ENCODE data around the gene SF3B3.
"Not testable (repeated sequence)": the region's sequence is repeated elsewhere in the genome, so short reads cannot be mapped to it uniquely, and the experiment has no call there.

Gene SF3B3

DNA sequence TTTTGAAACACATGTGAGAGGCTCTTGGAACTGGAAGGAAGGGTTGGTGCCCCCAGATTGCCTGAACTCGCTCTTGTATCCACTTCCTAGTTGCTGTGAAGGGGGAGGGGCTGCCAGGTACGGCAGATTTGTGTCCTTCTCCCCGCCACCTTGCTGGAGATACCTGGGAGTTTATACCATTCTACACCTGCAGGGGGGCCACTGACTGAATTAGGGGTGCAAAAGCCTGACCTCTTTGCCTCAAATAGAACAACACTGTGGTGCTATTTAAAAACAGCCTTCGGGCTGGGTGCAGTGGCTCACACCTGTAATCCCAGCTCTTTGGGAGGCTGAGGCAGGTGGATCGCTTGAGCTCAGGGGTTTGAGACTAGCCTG is 87.6 kb downstream of the SF3B3 start:
- TF ChIP-seq, protein P1, sequence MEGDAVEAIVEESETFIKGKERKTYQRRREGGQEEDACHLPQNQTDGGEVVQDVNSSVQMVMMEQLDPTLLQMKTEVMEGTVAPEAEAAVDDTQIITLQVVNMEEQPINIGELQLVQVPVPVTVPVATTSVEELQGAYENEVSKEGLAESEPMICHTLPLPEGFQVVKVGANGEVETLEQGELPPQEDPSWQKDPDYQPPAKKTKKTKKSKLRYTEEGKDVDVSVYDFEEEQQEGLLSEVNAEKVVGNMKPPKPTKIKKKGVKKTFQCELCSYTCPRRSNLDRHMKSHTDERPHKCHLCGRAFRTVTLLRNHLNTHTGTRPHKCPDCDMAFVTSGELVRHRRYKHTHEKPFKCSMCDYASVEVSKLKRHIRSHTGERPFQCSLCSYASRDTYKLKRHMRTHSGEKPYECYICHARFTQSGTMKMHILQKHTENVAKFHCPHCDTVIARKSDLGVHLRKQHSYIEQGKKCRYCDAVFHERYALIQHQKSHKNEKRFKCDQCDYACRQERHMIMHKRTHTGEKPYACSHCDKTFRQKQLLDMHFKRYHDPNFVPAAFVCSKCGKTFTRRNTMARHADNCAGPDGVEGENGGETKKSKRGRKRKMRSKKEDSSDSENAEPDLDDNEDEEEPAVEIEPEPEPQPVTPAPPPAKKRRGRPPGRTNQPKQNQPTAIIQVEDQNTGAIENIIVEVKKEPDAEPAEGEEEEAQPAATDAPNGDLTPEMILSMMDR (conservative IDR thresholded peaks at IDR 0.05) = no peak
- no peak overlapping the region for H3K27ac ChIP-seq

DNA sequence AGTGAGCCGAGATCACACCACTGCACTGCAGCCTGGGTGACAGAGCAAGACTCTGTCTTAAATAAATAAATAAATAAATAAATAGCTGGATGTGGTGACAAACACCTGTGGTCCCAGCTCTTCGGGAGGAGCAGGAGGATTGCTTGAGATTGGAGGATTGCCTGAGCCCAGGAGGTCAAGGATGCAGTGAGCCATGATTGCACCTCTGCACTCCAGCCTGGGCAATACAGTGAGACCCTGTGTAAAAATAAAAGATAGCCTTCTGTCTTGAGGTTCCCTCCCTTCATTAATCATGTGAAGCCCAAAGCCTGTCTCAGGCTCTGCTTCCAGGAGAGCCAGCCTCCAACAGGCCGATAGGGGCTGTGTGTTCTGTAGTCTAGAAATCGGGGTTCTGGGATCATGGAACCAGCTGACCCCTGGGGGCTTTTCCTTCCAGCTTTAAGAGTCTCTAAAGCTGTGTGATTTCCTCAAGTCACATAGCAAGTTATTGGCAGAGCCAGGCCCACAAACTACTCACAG is 88.2 kb downstream of the SF3B3 start:
- H3K27ac ChIP-seq = no peak overlapping the region
- TF ChIP-seq, protein P1 (conservative IDR thresholded peaks at IDR 0.05) = no peak

DNA sequence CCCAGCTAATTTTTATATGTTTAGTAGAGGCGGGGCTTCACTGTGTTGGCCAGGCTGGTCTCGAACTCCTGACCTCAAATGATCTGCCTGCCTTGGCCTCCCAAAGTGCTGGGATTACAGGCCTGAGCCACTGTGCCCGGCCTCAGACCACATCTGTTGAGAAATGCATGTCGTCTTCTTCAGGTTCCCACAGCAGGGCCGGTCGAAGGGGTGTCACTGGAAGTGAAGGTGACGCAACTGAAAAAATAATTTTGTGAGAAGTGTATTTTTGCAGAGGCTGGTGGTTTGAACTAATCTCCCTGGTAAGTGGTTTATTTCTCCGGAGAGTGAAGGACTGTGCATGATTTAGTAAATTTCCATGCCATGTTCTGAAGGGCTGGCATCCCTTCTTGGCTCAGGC is 89.3 kb downstream of the SF3B3 start:
- TF ChIP-seq, protein P1 (conservative IDR thresholded peaks at IDR 0.05) = no peak
- peak overlapping the region; percentile 82 for H3K27ac ChIP-seq

GRCh38 chr16:70614208-70614951 is 90.8 kb downstream of the SF3B3 start:
- peak overlapping the region; percentile 82 for H3K27ac ChIP-seq
- TF ChIP-seq, protein P1 (conservative IDR thresholded peaks at IDR 0.05) = no peak

GRCh38 chr16:70615945-70616344 is 92.3 kb downstream of the SF3B3 start:
- TF ChIP-seq, protein P1 (conservative IDR thresholded peaks at IDR 0.05) = no peak
- peak overlapping the region; percentile 82 for H3K27ac ChIP-seq

- H3K27ac ChIP-seq = not testable (repeated sequence)
Observed at GRCh38 chr16:70621864-70622263, 98.2 kb downstream of the SF3B3 start.

All from VCaP (cell line).